Common myeloid progenitor, CD34-positive (primary cell): ENCODE data around the gene TMEM17.

Experiments used
- CTCF ChIA-PET: fragments of 350-600 bp; sonication (Branson Sonifier 250); formaldehyde crosslinking; loops from one replicate; lab custom pipeline; 2021; ENCODE audit warnings: antibody characterized with exemption; lab: Charles Lee
- POLR2A ChIA-PET: fragments of 350-600 bp; sonication (Branson Sonifier 250); formaldehyde crosslinking; loops from one replicate; lab custom pipeline; 2021; ENCODE audit warnings: antibody characterized with exemption; lab: Charles Lee
- DNase-seq, 3 donors: peaks; one replicate each; pipeline versions ENCODE4 v3.0.0 to v3.0.0-alpha.2; 2013
- H3K27ac ChIP-seq, 2 experiments: 1 replicate in 1 of 2; 2 replicates in 1 of 2; pipeline ENCODE4 v1.7.0; 2013; ENCODE audit warnings: inconsistent platforms in 2 of 2, low read length in 2 of 2, mild to moderate bottlenecking in 2 of 2, low read depth in 1 of 2, moderate library complexity in 1 of 2; ENCODE audit not compliant: severe bottlenecking in 2 of 2, insufficient read depth in 1 of 2, poor library complexity in 1 of 2
- H3K27me3 ChIP-seq, 5 experiments: replicated peaks in 2 of 5; 1 replicate in 3 of 5; 2 replicates in 2 of 5; pipeline versions ENCODE4 v1.6.1 to v1.7.0; 2013; ENCODE audit warnings: low read length in 4 of 5, mild to moderate bottlenecking in 2 of 5, moderate library complexity in 2 of 5, inconsistent platforms in 1 of 5; ENCODE audit not compliant: insufficient read depth in 5 of 5, control insufficient read depth in 4 of 5
- H3K36me3 ChIP-seq, 4 experiments: 1 replicate in 2 of 4; 2 replicates in 2 of 4; pipeline versions ENCODE4 v1.6.1 to v1.7.0; 2013; ENCODE audit warnings: low read length in 3 of 4, control low read depth in 1 of 4, mild to moderate bottlenecking in 1 of 4; ENCODE audit not compliant: control insufficient read depth in 4 of 4, insufficient read depth in 4 of 4
- H3K4me1 ChIP-seq, 4 experiments: 1 replicate in 3 of 4; 2 replicates in 1 of 4; pipeline versions ENCODE4 v1.6.1 to v1.7.1; 2013; ENCODE audit warnings: low read length in 3 of 4, mild to moderate bottlenecking in 3 of 4, control low read depth in 1 of 4, inconsistent platforms in 1 of 4, moderate library complexity in 1 of 4; ENCODE audit not compliant: control insufficient read depth in 4 of 4, insufficient read depth in 4 of 4; ENCODE audit errors: control extremely low read depth in 1 of 4
- H3K4me3 ChIP-seq, 7 experiments: 1 replicate in 4 of 7; 2 replicates in 3 of 7; pipeline versions ENCODE4 v1.5.1 to v1.7.0; 2013; ENCODE audit warnings: mild to moderate bottlenecking in 7 of 7, low read length in 6 of 7, moderate library complexity in 6 of 7, inconsistent platforms in 2 of 7, low read depth in 2 of 7, control low read depth in 1 of 7; ENCODE audit not compliant: insufficient read depth in 4 of 7, control insufficient read depth in 1 of 7; ENCODE audit errors: extremely low read depth in 1 of 7
- H3K9me3 ChIP-seq, 5 experiments: 1 replicate in 4 of 5; 2 replicates in 1 of 5; pipeline versions ENCODE4 v1.6.1 to v1.7.1; 2013; ENCODE audit warnings: low read length in 4 of 5, mild to moderate bottlenecking in 2 of 5, inconsistent platforms in 1 of 5, low read depth in 1 of 5, moderate library complexity in 1 of 5; ENCODE audit not compliant: control insufficient read depth in 4 of 5, insufficient read depth in 2 of 5; ENCODE audit errors: control extremely low read depth in 1 of 5
- WGBS: methylation state at CpG from one replicate; pipeline ENCODE4 v1.1.5; 2013; ENCODE audit not compliant: insufficient coverage; 5-methylcytosine and 5-hydroxymethylcytosine counted together

Gene TMEM17

DNA sequence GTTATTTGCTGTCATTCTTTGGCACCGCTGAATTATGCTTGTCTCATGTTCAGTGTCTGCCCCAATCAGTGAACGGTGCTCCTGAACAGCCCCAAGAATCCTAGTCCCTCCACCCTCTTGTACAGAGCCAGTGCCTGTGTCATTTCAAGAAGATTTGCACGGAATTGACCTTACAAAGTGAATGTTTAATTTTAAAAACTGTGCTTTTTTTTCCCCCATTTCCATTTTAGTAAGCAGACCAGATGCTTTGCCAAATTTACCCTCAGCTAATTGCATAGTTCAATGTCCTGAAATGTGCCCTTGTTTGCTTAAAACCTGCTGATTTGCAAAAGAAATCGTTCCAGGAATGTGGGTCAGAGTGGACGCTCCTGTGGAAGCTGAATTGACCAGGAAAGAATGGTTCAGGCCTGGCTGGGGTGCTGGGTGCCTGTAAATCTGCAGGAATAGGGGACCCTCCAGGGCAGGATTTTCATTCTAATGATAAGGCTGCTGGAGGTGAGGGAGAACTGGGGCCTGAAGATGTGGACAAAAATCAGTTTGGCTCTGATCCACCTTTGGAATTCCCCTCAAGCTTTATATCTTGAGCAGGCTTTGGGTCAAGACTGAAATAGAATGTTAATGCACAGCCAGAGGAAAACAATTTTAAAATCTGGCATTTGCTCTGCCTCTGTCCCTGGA lies 20.1 kb downstream of the TMEM17 start:
- DNase-seq = no peak
- POLR2A ChIA-PET = no interaction called here
- H3K36me3 ChIP-seq = no peaks in the 10 kb centered on the region
- H3K4me3 ChIP-seq = no peak overlapping the region
- 94% methylated on average over 5 of the region's 5 CpGs for WGBS
- H3K27ac ChIP-seq = no peak overlapping the region
- CTCF ChIA-PET = interaction anchor here (1.9 to 2.2 kb wide), 2 partner anchors 9 to 29 kb away, joined by 6 to 9 read pairs; no protein-coding TSS in a partner anchor
- H3K4me1 ChIP-seq = no peaks in the 10 kb centered on the region
- H3K27me3 ChIP-seq = no peaks in the 10 kb centered on the region
- H3K9me3 ChIP-seq = no peaks in the 10 kb centered on the region

DNA sequence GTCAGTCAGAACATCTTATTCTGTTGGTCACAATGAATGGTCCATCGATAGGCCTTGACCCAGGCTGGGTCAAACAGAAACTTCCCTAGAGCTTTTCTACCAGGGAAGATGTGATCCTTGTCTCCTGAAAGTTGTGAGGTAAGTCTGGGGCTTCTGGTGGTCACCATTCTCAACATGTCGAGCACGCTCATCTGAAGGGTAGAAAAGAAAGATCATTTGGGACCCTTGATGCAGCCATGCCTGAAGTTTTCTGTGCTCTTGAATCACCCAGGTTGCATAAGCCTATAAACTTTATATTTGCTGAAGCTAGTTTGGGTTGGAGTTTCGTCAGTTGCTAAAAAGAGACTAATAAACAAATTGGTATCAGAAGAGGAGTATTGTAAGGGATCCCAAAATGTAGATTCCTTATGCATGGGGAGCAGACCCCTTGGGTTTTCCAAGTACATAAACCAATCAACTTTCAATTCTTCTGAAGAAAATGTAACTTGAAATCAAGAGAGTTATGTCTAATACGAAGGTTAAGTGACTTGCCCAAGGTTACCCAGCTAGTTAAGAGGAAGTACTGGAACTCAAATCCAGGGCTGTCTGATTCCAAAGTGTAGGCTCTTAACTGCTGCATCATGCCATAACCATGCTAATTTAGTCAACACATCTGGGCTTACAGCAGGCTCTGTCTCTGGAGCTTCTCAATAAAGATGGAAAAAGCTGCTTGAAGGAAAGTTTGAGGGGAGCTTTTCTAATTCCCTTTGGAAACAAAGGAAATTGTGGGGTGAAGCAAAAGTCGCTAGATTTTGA lies 23.2 kb downstream of the TMEM17 start:
- 100% methylated on average over 5 of the region's 6 CpGs for WGBS
- Histone ChIP-seq H3K4me3 (no peak overlapping the region), H3K9me3 (no peaks in the 10 kb centered on the region), H3K27ac (no peak overlapping the region), H3K4me1 (peaks cover 6 to 9% (median 8%) of the 10 kb centered on the region in 4 experiments), H3K36me3 (no peaks in the 10 kb centered on the region), H3K27me3 (no peaks in the 10 kb centered on the region)
- POLR2A ChIA-PET = interaction anchor here (0.6 kb wide), 1 partner anchor 529 kb away, joined by 4 read pairs; no protein-coding TSS in a partner anchor
- CTCF ChIA-PET = interaction anchor here (1.3 to 2.2 kb wide), 2 partner anchors 9 to 25 kb away, joined by 3 to 8 read pairs; no protein-coding TSS in a partner anchor
- no peak for DNase-seq

DNA sequence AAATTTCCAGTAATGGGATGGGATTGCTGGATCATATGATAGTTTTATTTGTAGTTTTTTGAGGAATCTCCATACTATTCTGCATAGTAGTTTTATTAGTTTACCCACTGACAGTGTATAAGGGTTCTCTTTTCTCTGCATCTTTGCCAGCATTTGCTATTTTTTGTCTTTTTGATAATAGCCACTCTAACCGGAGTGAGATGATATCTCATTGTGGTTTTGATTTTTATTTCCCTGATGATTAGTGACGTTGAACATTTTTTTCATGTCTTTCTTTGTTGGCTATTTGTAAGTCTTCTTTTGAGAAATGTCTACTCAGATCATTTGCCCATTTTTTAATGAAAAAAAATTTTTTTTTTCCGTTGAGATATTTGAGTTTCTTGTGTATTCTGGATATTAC lies 26.1 kb downstream of the TMEM17 start:
- CTCF ChIA-PET = interaction anchor here (0.7 kb wide), 1 partner anchor 12 kb away, joined by 3 read pairs; no protein-coding TSS in a partner anchor
- H3K27ac ChIP-seq = no peak overlapping the region

DNA sequence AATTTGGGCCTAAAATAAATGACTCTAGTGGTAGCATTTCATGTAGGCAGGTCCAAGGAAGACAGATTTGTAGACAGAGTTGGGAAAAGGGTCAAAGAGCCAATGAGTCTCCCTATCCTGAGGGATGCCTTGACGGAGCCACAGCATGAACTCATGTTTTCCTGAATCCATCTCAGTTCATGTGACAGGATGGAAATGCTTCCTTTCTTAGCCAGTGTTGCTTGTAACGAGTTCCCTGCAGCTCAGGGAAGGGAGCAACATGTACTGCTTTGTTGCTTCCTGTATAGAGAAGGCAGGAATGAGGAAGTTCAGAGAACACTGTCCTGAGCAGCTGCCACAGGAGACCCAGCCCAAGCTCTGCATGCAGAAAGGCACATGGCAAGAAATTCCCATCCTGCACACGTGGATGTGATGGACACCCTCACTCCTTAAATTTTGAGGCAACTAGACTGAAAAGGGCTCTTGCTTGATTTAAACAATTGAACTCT lies 27.9 kb downstream of the TMEM17 start:
- H3K9me3 ChIP-seq = no peaks in the 10 kb centered on the region
- H3K36me3 ChIP-seq = no peaks in the 10 kb centered on the region
- H3K27ac ChIP-seq = no peak overlapping the region
- H3K4me3 ChIP-seq = no peak overlapping the region
- 0% methylated on average over 3 of the region's 3 CpGs for WGBS
- H3K4me1 ChIP-seq = peaks cover 14 to 54% (median 45%) of the 10 kb centered on the region in 4 experiments
- ChIA-PET POLR2A (interaction anchor here (0.6 to 1.0 kb wide), 2 partner anchors 28 to 30 kb away, joined by 3 to 4 read pairs; partner anchors contain the start of gene TMEM17), CTCF (interaction anchor here (0.7 to 3.1 kb wide), 4 partner anchors 8 to 20 kb away, joined by 3 to 9 read pairs (median 4); no protein-coding TSS in a partner anchor)
- no peaks in the 10 kb centered on the region for H3K27me3 ChIP-seq
- peak; percentile 36 to 74 (median 57) for DNase-seq

More for the DNA sequence above, 26.1 kb downstream of the TMEM17 start:
- Histone ChIP-seq H3K4me1 (peaks cover 14 to 36% (median 32%) of the 10 kb centered on the region in 4 experiments), H3K27me3 (no peaks in the 10 kb centered on the region), H3K4me3 (no peak overlapping the region), H3K36me3 (no peaks in the 10 kb centered on the region), H3K9me3 (no peaks in the 10 kb centered on the region)
- POLR2A ChIA-PET = no interaction called here
- no CpG with 5 or more reads among the region's 3 CpGs for WGBS
- DNase-seq = peak in 1 of 3 donors; percentile 29

DNA sequence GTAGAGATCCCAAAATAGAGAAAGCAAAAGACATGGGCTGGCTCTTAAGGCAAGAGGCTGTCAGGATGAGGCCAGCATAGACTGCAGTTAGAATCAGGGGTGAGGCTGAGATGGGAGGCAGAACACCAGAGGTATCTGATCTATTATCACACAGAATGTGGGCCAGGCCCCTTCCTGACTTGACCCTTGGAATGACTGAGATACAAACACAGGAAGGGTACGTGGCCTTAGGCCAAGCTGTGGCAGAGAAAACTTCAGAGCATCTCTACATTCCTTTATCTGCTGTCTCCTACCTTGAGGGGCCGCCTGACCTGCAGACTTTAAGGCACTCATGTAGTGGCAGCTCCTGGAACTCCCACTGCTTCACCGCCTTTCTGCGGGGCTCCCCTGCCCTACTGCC lies 28.4 kb downstream of the TMEM17 start:
- no peak for DNase-seq
- Histone ChIP-seq H3K9me3 (no peaks in the 10 kb centered on the region), H3K4me1 (peaks cover 14 to 60% (median 48%) of the 10 kb centered on the region in 4 experiments), H3K27me3 (no peaks in the 10 kb centered on the region), H3K36me3 (no peaks in the 10 kb centered on the region), H3K4me3 (peak overlapping the region in 1 of 7 experiments; percentile 17), H3K27ac (no peak overlapping the region)
- ChIA-PET CTCF (interaction anchor here (0.7 to 3.1 kb wide), 4 partner anchors 8 to 23 kb away, joined by 3 to 9 read pairs (median 4); no protein-coding TSS in a partner anchor), POLR2A (interaction anchor here (0.6 to 1.0 kb wide), 2 partner anchors 29 to 30 kb away, joined by 3 to 4 read pairs; partner anchors contain the start of gene TMEM17)
- 91% methylated on average over 4 of the region's 4 CpGs for WGBS

DNA sequence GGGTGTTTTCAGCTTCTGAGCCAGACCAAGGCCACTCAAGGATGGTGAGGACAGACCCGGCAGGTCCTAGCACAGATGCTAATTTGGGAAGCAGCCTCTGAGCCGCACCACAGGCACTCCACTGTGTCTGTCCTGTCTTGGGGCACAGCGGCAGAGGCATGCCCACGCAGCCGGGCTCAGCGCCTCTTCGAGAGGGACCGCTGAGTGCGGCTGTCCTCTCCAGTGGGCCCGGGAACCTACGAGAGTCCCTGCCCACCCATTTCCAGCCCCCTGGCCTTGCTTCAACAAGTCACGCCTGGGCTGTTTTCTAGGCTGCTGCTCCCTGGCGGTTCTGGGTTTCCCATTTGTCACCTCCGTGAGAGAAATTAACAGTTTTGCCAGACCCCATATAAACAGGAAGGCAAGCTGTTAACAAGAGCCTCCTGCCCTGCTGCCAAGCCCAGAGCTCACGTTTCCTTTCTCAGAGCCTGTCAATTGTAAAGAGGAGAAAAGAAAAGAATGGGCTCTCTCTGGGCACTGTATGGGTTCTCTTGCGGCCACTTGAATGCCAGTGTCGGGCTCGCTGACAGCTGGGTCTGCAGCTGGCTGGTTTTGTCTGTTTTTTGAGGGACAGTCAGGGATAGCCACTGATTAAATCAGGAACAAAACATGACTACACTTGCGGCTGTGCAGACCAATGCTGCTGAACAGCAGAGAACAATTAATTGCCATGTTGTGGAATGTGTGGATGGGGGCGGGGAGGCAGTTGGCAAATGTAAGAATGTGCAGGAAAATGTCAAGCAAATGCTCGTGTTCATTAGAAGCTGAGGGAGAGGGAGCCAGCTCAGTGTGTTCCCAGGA lies 30.6 kb downstream of the TMEM17 start:
- peak; percentile 40 to 76 (median 67) for DNase-seq
- peak overlapping the region; percentile 33 to 69 for H3K27ac ChIP-seq
- POLR2A ChIA-PET = interaction anchor here (0.6 to 1.0 kb wide), 3 partner anchors 31 to 516 kb away, joined by 3 to 4 read pairs (median 3); partner anchors contain the start of gene TMEM17
- 4% methylated on average over 15 of the region's 21 CpGs for WGBS
- H3K9me3 ChIP-seq = no peaks in the 10 kb centered on the region
- CTCF ChIA-PET = interaction anchor here (0.6 to 4.3 kb wide), 8 partner anchors 9 to 299 kb away, joined by 3 to 30 read pairs (median 4); no protein-coding TSS in a partner anchor
- peaks cover 14 to 67% (median 50%) of the 10 kb centered on the region in 4 experiments for H3K4me1 ChIP-seq
- peak overlapping the region in 4 of 7 experiments; percentile 25 to 52 (median 46) for H3K4me3 ChIP-seq
- no peaks in the 10 kb centered on the region for H3K36me3 ChIP-seq
- no peaks in the 10 kb centered on the region for H3K27me3 ChIP-seq
